Mesenchymal stem cell (in vitro differentiated cells and primary cell): ENCODE results near the gene SPECC1L.
"Not testable (repeated sequence)": the region's sequence is repeated elsewhere in the genome, so short reads cannot be mapped to it uniquely, and the experiment has no call there.

Experiments used
- DNase-seq: peaks from one replicate; pipeline ENCODE4 v3.0.0-alpha.2; 2013
- H2AFZ ChIP-seq: one replicate; pipeline ENCODE4 v1.6.1; 2013; ENCODE audit warnings: low read depth, mild to moderate bottlenecking, control low read depth, inconsistent platforms, low read length, moderate library complexity
- H2AK5ac ChIP-seq: 2 replicates; pipeline ENCODE4 v1.6.1; 2013; ENCODE audit warnings: low read length, moderate library complexity, mild to moderate bottlenecking, inconsistent platforms; ENCODE audit not compliant: severe bottlenecking
- H2BK120ac ChIP-seq: one replicate; pipeline ENCODE4 v1.6.1; 2013; ENCODE audit warnings: low read depth, mild to moderate bottlenecking, inconsistent platforms, low read length, moderate library complexity
- H2BK12ac ChIP-seq, 2 experiments: one replicate each; pipeline ENCODE4 v1.6.1; 2013; ENCODE audit warnings: inconsistent platforms in 2 of 2, low read length in 2 of 2, mild to moderate bottlenecking in 2 of 2, moderate library complexity in 2 of 2, control low read depth in 1 of 2
- H2BK15ac ChIP-seq: one replicate; pipeline ENCODE4 v1.6.1; 2013; ENCODE audit warnings: mild to moderate bottlenecking, low read depth, inconsistent platforms; ENCODE audit not compliant: poor library complexity, severe bottlenecking
- H2BK5ac ChIP-seq: 2 replicates; pipeline ENCODE4 v1.6.1; 2013; ENCODE audit warnings: low read depth, mild to moderate bottlenecking, low read length, control low read depth, inconsistent platforms; ENCODE audit not compliant: poor library complexity, severe bottlenecking
- H3K14ac ChIP-seq, 2 experiments: one replicate each; pipeline ENCODE4 v1.6.1; 2013; ENCODE audit warnings: inconsistent platforms in 2 of 2, low read length in 2 of 2, control low read depth in 1 of 2, mild to moderate bottlenecking in 1 of 2, moderate library complexity in 1 of 2
- H3K18ac ChIP-seq, 2 experiments: one replicate each; pipeline ENCODE4 v1.6.1; 2013; ENCODE audit warnings: inconsistent platforms in 2 of 2, low read length in 2 of 2, control low read depth in 1 of 2, low read depth in 1 of 2, mild to moderate bottlenecking in 1 of 2
- H3K23ac ChIP-seq, 2 experiments: one replicate each; pipeline ENCODE4 v1.6.1; 2013; ENCODE audit warnings: inconsistent platforms in 2 of 2, low read length in 2 of 2, mild to moderate bottlenecking in 2 of 2, moderate library complexity in 2 of 2, control low read depth in 1 of 2
- H3K27ac ChIP-seq: 2 replicates; pipeline ENCODE4 v1.5.1; 2013; ENCODE audit warnings: mild to moderate bottlenecking, moderate library complexity, low read length, control low read depth, inconsistent platforms; ENCODE audit not compliant: poor library complexity, severe bottlenecking
- H3K27me3 ChIP-seq, 2 experiments: 2 replicates each; pipeline versions ENCODE4 v1.6.1 to v1.7.0; 2013; ENCODE audit warnings: low read length in 2 of 2, mild to moderate bottlenecking in 2 of 2, moderate library complexity in 2 of 2, control low read depth in 1 of 2, inconsistent platforms in 1 of 2; ENCODE audit not compliant: control insufficient read depth in 1 of 2, insufficient read depth in 1 of 2
- H3K36me3 ChIP-seq, 2 experiments: 2 replicates each; pipeline versions ENCODE4 v1.6.1 to v1.7.0; 2013; ENCODE audit warnings: low read length in 2 of 2, control low read depth in 1 of 2, inconsistent platforms in 1 of 2, low read depth in 1 of 2, mild to moderate bottlenecking in 1 of 2; ENCODE audit not compliant: insufficient read depth in 2 of 2, control insufficient read depth in 1 of 2
- H3K4ac ChIP-seq, 2 experiments: one replicate each; pipeline ENCODE4 v1.6.1; 2013; ENCODE audit warnings: inconsistent platforms in 2 of 2, low read length in 2 of 2, mild to moderate bottlenecking in 2 of 2, moderate library complexity in 2 of 2, control low read depth in 1 of 2, low read depth in 1 of 2
- H3K4me1 ChIP-seq: 2 replicates; pipeline ENCODE4 v1.6.1; 2013; ENCODE audit warnings: low read depth, low read length, control low read depth; ENCODE audit not compliant: control insufficient read depth, insufficient read depth
- H3K4me2 ChIP-seq: 2 replicates; pipeline ENCODE4 v1.6.1; 2013; ENCODE audit warnings: low read length, mild to moderate bottlenecking, inconsistent platforms; ENCODE audit not compliant: poor library complexity, severe bottlenecking
- H3K4me3 ChIP-seq, 2 experiments: 2 replicates each; pipeline versions ENCODE4 v1.5.1 to v1.7.0; 2013; ENCODE audit warnings: low read length in 2 of 2, mild to moderate bottlenecking in 2 of 2, control low read depth in 1 of 2, low read depth in 1 of 2; ENCODE audit not compliant: insufficient read depth in 1 of 2
- H3K79me1 ChIP-seq: replicated peaks from 2 replicates; pipeline ENCODE4 v1.6.1; 2013; ENCODE audit warnings: mild to moderate bottlenecking, control low read depth, low read length, inconsistent platforms; ENCODE audit not compliant: poor library complexity, severe bottlenecking
- H3K9ac ChIP-seq: 2 replicates; pipeline ENCODE4 v1.7.0; 2013; ENCODE audit warnings: mild to moderate bottlenecking, low read length, moderate library complexity
- H3K9me3 ChIP-seq: 2 replicates; pipeline ENCODE4 v1.7.0; 2013; ENCODE audit warnings: mild to moderate bottlenecking, low read length; ENCODE audit not compliant: control insufficient read depth
- H4K8ac ChIP-seq: one replicate; pipeline ENCODE4 v1.6.1; 2013; ENCODE audit warnings: inconsistent platforms, mild to moderate bottlenecking, low read length, moderate library complexity
- H4K91ac ChIP-seq: one replicate; pipeline ENCODE4 v1.6.1; 2013; ENCODE audit warnings: mild to moderate bottlenecking, low read length, inconsistent platforms
- WGBS: methylation state at CpG from one replicate; pipeline ENCODE4 v1.1.7; 2013; ENCODE audit warnings: mixed read lengths; 5-methylcytosine and 5-hydroxymethylcytosine counted together

Gene SPECC1L

GRCh38 chr22:24248611-24249010, 22.0 kb upstream of the SPECC1L start:
- H3K9me3 ChIP-seq, H4K91ac ChIP-seq, H3K4me3 ChIP-seq, H2AK5ac ChIP-seq, H3K36me3 ChIP-seq, H3K14ac ChIP-seq, H2BK12ac ChIP-seq, H3K4ac ChIP-seq, H2BK120ac ChIP-seq, H3K27me3 ChIP-seq, H2BK15ac ChIP-seq, H3K27ac ChIP-seq, H3K79me1 ChIP-seq, H3K4me2 ChIP-seq, DNase-seq, H3K9ac ChIP-seq, H3K23ac ChIP-seq, H2BK5ac ChIP-seq, H2AFZ ChIP-seq: not testable (repeated sequence)
- Histone ChIP-seq H3K4me1 (peaks cover 27% of the 10 kb centered on the region), H3K18ac (peak overlapping the region in 1 of 2 experiments; percentile 62), H4K8ac (peak overlapping the region; percentile 49)
- 100% methylated on average over 4 of the region's 15 CpGs for WGBS

DNA sequence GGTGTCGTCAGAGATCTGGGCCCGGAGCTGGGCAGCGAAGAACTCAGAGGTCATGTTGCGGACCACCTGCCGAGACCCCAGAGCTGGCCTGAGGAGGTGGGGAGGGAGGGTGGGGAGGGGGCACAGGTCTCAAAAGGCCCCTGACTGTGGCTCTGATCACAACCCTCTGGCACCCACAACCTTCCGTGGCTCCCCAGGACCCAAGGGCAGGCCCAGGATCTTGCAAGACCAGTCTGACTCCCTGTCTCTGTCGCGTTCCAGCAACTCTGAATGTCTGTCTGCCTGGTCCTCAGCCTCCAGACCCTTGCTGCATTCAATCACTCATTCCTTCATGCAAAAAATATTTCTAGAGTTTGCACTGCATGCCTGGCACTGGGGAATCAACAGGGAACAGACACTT, 21.2 kb upstream of the SPECC1L start:
- H3K9me3 ChIP-seq, H3K4me3 ChIP-seq, H2BK120ac ChIP-seq, H2BK12ac ChIP-seq, H2BK5ac ChIP-seq, H2AK5ac ChIP-seq, H3K18ac ChIP-seq, H3K79me1 ChIP-seq, H3K4me2 ChIP-seq, H3K23ac ChIP-seq, H2BK15ac ChIP-seq, H3K14ac ChIP-seq, DNase-seq, H3K9ac ChIP-seq, H4K91ac ChIP-seq, H3K4ac ChIP-seq, H3K27me3 ChIP-seq, H2AFZ ChIP-seq, H4K8ac ChIP-seq, H3K27ac ChIP-seq, H3K36me3 ChIP-seq: not testable (repeated sequence)
- WGBS, result no CpG with 5 or more reads among the region's 8 CpGs
- peaks cover 22% of the 10 kb centered on the region for H3K4me1 ChIP-seq

GRCh38 chr22:24251286-24251685, 19.3 kb upstream of the SPECC1L start:
- not testable (repeated sequence) for DNase-seq, H3K9me3 ChIP-seq, H2BK120ac ChIP-seq, H3K14ac ChIP-seq, H3K4me3 ChIP-seq, H3K79me1 ChIP-seq, H3K27me3 ChIP-seq, H2BK5ac ChIP-seq, H2AK5ac ChIP-seq, H3K18ac ChIP-seq, H2AFZ ChIP-seq, H2BK12ac ChIP-seq, H3K27ac ChIP-seq, H2BK15ac ChIP-seq, H3K4me1 ChIP-seq, H3K9ac ChIP-seq, H3K4me2 ChIP-seq, H4K8ac ChIP-seq, H4K91ac ChIP-seq, H3K4ac ChIP-seq, H3K23ac ChIP-seq, H3K36me3 ChIP-seq
- no CpG with 5 or more reads among the region's 28 CpGs for WGBS

- H3K4me1 ChIP-seq, H2BK12ac ChIP-seq, H2BK15ac ChIP-seq, H3K4me2 ChIP-seq, H3K4me3 ChIP-seq, H2BK120ac ChIP-seq, H3K18ac ChIP-seq, H3K27ac ChIP-seq, H3K4ac ChIP-seq, H3K27me3 ChIP-seq, H3K14ac ChIP-seq, H3K36me3 ChIP-seq, H3K9ac ChIP-seq, H3K79me1 ChIP-seq, H4K91ac ChIP-seq, H2AFZ ChIP-seq, H2AK5ac ChIP-seq, H4K8ac ChIP-seq, H3K23ac ChIP-seq, H2BK5ac ChIP-seq, H3K9me3 ChIP-seq, DNase-seq: not testable (repeated sequence)
- 94% methylated on average over 12 of the region's 12 CpGs for WGBS
Measured at GRCh38 chr22:24253126-24253525, 17.5 kb upstream of the SPECC1L start.
